PC-9 (cell line): ENCODE measurements around the gene CD300A.

Source experiments
- CTCF ChIP-seq: fragments of 200-600 bp; sonication (generic); conservative IDR thresholded peaks from 2 replicates; pipeline ENCODE4 v1.6.1; 2017; ENCODE audit warnings: mixed run types, antibody characterized with exemption, mild to moderate bottlenecking, moderate library complexity
- EZH2 ChIP-seq: fragments of 200-600 bp; sonication (generic); IDR thresholded peaks from 2 replicates; pipeline ENCODE4 v1.8.0; 2017; ENCODE audit warnings: antibody characterized with exemption, low read depth

DNA sequence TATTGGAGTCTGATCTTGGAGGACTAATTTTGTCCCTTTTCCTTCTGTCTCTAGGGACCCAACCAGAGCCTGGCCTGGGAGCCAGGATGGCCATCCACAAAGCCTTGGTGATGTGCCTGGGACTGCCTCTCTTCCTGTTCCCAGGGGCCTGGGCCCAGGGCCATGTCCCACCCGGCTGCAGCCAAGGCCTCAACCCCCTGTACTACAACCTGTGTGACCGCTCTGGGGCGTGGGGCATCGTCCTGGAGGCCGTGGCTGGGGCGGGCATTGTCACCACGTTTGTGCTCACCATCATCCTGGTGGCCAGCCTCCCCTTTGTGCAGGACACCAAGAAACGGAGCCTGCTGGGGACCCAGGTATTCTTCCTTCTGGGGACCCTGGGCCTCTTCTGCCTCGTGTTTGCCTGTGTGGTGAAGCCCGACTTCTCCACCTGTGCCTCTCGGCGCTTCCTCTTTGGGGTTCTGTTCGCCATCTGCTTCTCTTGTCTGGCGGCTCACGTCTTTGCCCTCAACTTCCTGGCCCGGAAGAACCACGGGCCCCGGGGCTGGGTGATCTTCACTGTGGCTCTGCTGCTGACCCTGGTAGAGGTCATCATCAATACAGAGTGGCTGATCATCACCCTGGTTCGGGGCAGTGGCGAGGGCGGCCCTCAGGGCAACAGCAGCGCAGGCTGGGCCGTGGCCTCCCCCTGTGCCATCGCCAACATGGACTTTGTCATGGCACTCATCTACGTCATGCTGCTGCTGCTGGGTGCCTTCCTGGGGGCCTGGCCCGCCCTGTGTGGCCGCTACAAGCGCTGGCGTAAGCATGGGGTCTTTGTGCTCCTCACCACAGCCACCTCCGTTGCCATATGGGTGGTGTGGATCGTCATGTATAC is 26.5 kb upstream of the CD300A start:
- TF ChIP-seq EZH2 (no peak), CTCF (no peak)
